KMS-11 (cell line): ENCODE measurements around the gene NRF1.

ENCODE experiments used
- H2AFZ ChIP-seq: fragments of 200-600 bp; sonication (generic); 2 replicates; pipeline ENCODE4 v1.6.1; 2016; ENCODE audit warnings: antibody characterized with exemption, mixed run types, low read depth
- H3K27ac ChIP-seq: fragments of 200-600 bp; sonication (generic); 2 replicates; pipeline ENCODE4 v1.6.1; 2016; ENCODE audit warnings: mild to moderate bottlenecking, mixed run types
- H3K27me3 ChIP-seq: fragments of 200-600 bp; sonication (generic); 2 replicates; pipeline ENCODE4 v1.6.1; 2017; ENCODE audit warnings: mild to moderate bottlenecking, low read depth, mixed run types, moderate library complexity; ENCODE audit not compliant: insufficient read depth
- H3K36me3 ChIP-seq: fragments of 200-600 bp; sonication (generic); 2 replicates; pipeline ENCODE4 v1.6.1; 2017; ENCODE audit warnings: mild to moderate bottlenecking, mixed run types; ENCODE audit not compliant: insufficient read depth
- H3K4me1 ChIP-seq: fragments of 200-600 bp; sonication (generic); 2 replicates; pipeline ENCODE4 v1.6.1; 2016; ENCODE audit warnings: mild to moderate bottlenecking, low read depth, mixed run types; ENCODE audit not compliant: poor library complexity, severe bottlenecking
- H3K4me2 ChIP-seq: fragments of 200-600 bp; sonication (generic); 2 replicates; pipeline ENCODE4 v1.7.0; 2016; ENCODE audit warnings: mild to moderate bottlenecking, mixed run types
- H3K4me3 ChIP-seq: fragments of 200-600 bp; sonication (generic); IDR thresholded peaks from 2 replicates; pipeline ENCODE4 v1.6.1; 2017; ENCODE audit warnings: low read depth, low read length, mixed read lengths; ENCODE audit not compliant: insufficient read depth
- H3K79me2 ChIP-seq: fragments of 200-600 bp; sonication (generic); 2 replicates; pipeline ENCODE4 v1.6.1; 2016; ENCODE audit warnings: low read depth, mixed run types; ENCODE audit not compliant: insufficient read depth
- H3K9ac ChIP-seq: fragments of 200-600 bp; sonication (generic); 2 replicates; pipeline ENCODE4 v1.6.1; 2016; ENCODE audit warnings: mild to moderate bottlenecking, mixed run types
- H4K20me1 ChIP-seq: fragments of 200-600 bp; sonication (generic); 2 replicates; pipeline ENCODE4 v1.6.1; 2016; ENCODE audit warnings: mild to moderate bottlenecking, mixed run types; ENCODE audit not compliant: insufficient read depth
- CTCF ChIP-seq: fragments of 200-600 bp; sonication (generic); conservative IDR thresholded peaks from 2 replicates; pipeline ENCODE4 v1.6.1; 2017; ENCODE audit warnings: low read depth, mild to moderate bottlenecking, antibody characterized with exemption, low read length, moderate library complexity, mixed read lengths

Gene NRF1

GRCh38 chr7:129703751-129704150 lies 92.2 kb downstream of the NRF1 start:
- TF ChIP-seq CTCF, result no peak
- Histone ChIP-seq H3K4me1 (peaks cover 28% of the 10 kb centered on the region), H3K27me3 (no peaks in the 10 kb centered on the region), H4K20me1 (no peaks in the 10 kb centered on the region), H2AFZ (no peak overlapping the region), H3K27ac (no peak overlapping the region), H3K79me2 (no peaks in the 10 kb centered on the region), H3K36me3 (no peaks in the 10 kb centered on the region), H3K4me3 (no peak overlapping the region), H3K4me2 (no peak overlapping the region), H3K9ac (no peak overlapping the region)

- Histone ChIP-seq H3K9ac (no peak overlapping the region), H3K4me2 (peak overlapping the region; percentile 66), H3K4me3 (no peak overlapping the region), H3K79me2 (no peaks in the 10 kb centered on the region), H3K36me3 (peaks cover 5% of the 10 kb centered on the region; the same call in 1 of the 2 replicates), H3K4me1 (peaks cover 22% of the 10 kb centered on the region), H3K27me3 (no peaks in the 10 kb centered on the region), H2AFZ (no peak overlapping the region), H4K20me1 (no peaks in the 10 kb centered on the region), H3K27ac (peak overlapping the region; percentile 25)
- TF ChIP-seq CTCF, result no peak
Observed at GRCh38 chr7:129707910-129708499, 96.5 kb downstream of the NRF1 start.

GRCh38 chr7:129713544-129713943 lies 102.0 kb downstream of the NRF1 start:
- no peaks in the 10 kb centered on the region for H3K79me2 ChIP-seq
- no peak overlapping the region for H2AFZ ChIP-seq
- H3K4me1 ChIP-seq, result peaks cover 9% of the 10 kb centered on the region
- TF ChIP-seq CTCF, result no peak
- H4K20me1 ChIP-seq, result no peaks in the 10 kb centered on the region
- H3K27me3 ChIP-seq, result no peaks in the 10 kb centered on the region
- peaks cover 5% of the 10 kb centered on the region; the same call in 1 of the 2 replicates for H3K36me3 ChIP-seq
- no peak overlapping the region for H3K4me3 ChIP-seq
- H3K4me2 ChIP-seq, result no peak overlapping the region
- H3K9ac ChIP-seq, result no peak overlapping the region
- H3K27ac ChIP-seq, result no peak overlapping the region

- no peak for TF ChIP-seq CTCF
- H3K36me3 ChIP-seq, result peaks cover 5% of the 10 kb centered on the region; the same call in 1 of the 2 replicates
- H4K20me1 ChIP-seq, result no peaks in the 10 kb centered on the region
Observed at GRCh38 chr7:129714514-129715063, 103.1 kb downstream of the NRF1 start.

More at GRCh38 chr7:129714514-129715063, 103.1 kb downstream of the NRF1 start:
- no peak overlapping the region for H2AFZ ChIP-seq
- H3K79me2 ChIP-seq, result no peaks in the 10 kb centered on the region
- no peak overlapping the region for H3K4me2 ChIP-seq
- H3K9ac ChIP-seq, result no peak overlapping the region
- no peak overlapping the region for H3K4me3 ChIP-seq
- no peaks in the 10 kb centered on the region for H3K27me3 ChIP-seq
- H3K4me1 ChIP-seq, result peaks cover 15% of the 10 kb centered on the region
- H3K27ac ChIP-seq, result no peak overlapping the region
